ENCODE results near the gene AFAP1. TPM values are rescaled to one million over a fixed set of nuclear protein-coding genes. Genes with fewer than 3 reads are reported as not detected.

Gene AFAP1
- polyA plus RNA-seq, 1 experiment = 48.5 TPM

DNA sequence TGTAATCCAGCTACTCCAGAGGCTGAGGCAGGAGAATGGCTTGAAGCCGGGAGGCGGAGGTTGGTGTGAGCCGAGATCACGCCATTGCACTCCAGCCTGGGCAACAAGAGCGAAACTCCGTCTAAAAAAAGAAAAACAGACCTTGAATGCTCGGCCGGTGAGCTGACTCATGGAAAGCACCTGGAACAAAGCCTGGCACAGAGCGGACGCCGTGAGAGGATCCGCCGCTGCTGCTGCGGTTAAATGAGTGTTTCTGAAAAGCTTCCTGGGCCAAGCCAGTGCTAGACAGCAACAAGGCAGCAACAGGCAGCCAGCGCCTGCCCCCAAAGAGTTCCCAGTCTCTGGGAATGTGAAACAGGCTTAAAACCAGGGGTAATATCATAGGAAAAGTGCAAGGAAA is 186.4 kb downstream of the AFAP1 start:
- POLR2A ChIA-PET = no interaction called here
- TF ChIP-seq, protein P1, sequence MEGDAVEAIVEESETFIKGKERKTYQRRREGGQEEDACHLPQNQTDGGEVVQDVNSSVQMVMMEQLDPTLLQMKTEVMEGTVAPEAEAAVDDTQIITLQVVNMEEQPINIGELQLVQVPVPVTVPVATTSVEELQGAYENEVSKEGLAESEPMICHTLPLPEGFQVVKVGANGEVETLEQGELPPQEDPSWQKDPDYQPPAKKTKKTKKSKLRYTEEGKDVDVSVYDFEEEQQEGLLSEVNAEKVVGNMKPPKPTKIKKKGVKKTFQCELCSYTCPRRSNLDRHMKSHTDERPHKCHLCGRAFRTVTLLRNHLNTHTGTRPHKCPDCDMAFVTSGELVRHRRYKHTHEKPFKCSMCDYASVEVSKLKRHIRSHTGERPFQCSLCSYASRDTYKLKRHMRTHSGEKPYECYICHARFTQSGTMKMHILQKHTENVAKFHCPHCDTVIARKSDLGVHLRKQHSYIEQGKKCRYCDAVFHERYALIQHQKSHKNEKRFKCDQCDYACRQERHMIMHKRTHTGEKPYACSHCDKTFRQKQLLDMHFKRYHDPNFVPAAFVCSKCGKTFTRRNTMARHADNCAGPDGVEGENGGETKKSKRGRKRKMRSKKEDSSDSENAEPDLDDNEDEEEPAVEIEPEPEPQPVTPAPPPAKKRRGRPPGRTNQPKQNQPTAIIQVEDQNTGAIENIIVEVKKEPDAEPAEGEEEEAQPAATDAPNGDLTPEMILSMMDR (IDR thresholded peaks at IDR 0.05; ENCODE audit: insufficient read depth, low read depth, low read length) = no peak
- no peaks in the 10 kb centered on the region for H3K27me3 ChIP-seq (ENCODE audit: control insufficient read depth, insufficient read depth, low read length)
- DNase-seq (ENCODE audit: low read depth) = no peak
- peaks cover 8% of the 10 kb centered on the region for H3K36me3 ChIP-seq (ENCODE audit: control insufficient read depth, insufficient read depth, low read length)
- CTCF ChIA-PET = interaction anchor here (2.2 kb wide), 1 partner anchor 8 kb away, joined by 8 read pairs; no protein-coding TSS in a partner anchor
- no peak overlapping the region for H3K4me3 ChIP-seq (ENCODE audit: low read depth, low read length)

DNA sequence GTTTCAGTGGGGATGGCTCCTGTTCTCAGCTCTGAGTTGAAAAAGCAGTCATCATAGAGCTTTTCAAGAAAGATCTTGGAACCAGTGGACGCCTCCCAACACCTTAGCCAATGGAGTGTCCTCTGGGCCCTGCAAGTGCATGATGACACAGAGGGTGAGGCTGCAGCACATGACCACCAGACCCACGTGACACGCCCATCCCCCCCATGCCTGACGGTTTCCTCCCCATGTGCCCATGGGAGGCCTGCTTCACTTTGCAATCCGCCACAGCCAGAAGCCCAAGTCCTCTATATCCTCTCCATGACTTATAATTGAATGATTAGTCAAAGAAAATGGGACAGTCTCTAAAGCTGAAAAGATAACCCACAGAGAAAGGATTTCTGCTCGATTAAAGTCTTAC is 187.0 kb downstream of the AFAP1 start:
- CTCF ChIA-PET = interaction anchor here (0.9 to 2.2 kb wide), 2 partner anchors 8 to 9 kb away, joined by 3 to 8 read pairs; no protein-coding TSS in a partner anchor

DNA sequence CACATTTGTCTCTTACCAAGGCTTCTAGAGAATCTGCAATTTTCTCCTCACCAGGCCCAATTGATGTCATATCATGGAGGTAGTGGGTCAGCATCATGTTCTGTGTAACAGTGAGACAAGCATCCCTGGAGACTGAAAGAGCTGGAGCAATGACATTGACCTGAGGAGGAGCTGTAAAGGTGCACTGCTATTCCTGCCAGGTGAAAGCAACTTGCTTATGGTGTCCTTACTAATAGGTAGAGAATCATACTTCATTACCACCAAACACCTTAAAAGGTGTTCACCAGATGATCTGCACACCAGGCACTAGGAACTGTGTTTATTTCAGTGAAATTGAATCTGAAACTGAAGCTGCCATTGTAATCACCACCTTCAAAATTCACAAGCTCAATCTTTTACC is 188.7 kb downstream of the AFAP1 start:
- POLR2A ChIA-PET = no interaction called here
- H3K4me3 ChIP-seq (ENCODE audit: low read depth, low read length) = no peak overlapping the region
- no peaks in the 10 kb centered on the region for H3K27me3 ChIP-seq (ENCODE audit: control insufficient read depth, insufficient read depth, low read length)

More for the DNA sequence above, 187.0 kb downstream of the AFAP1 start:
- POLR2A ChIA-PET = no interaction called here
- TF ChIP-seq, protein P1 (IDR thresholded peaks at IDR 0.05; ENCODE audit: insufficient read depth, low read depth, low read length) = no peak
- Histone ChIP-seq H3K36me3 (ENCODE audit: control insufficient read depth, insufficient read depth, low read length) (peaks cover 8% of the 10 kb centered on the region), H3K27me3 (ENCODE audit: control insufficient read depth, insufficient read depth, low read length) (no peaks in the 10 kb centered on the region), H3K4me3 (ENCODE audit: low read depth, low read length) (no peak overlapping the region)
- DNase-seq (ENCODE audit: low read depth) = no peak

DNA sequence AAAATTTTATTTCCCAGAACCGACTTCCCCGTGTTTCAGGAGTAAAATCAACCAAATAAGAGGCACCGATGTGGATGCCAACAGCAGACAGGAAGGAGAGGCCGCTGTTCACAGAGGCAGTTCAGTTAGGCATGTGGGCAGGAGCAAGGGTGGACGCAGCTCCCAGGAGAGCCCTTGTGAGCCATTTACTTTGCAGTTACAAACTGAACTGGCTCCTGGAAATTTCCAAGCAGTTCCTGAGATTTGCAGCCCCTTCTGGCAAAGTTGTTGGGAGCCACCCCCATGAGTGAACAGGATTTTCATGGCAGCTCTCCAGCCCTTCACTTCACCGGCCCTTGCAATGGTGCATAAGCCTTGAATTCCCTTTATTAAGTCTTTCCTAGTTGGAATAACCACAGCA is 189.1 kb downstream of the AFAP1 start:
- no peak for DNase-seq (ENCODE audit: low read depth)
- Histone ChIP-seq H3K36me3 (ENCODE audit: control insufficient read depth, insufficient read depth, low read length) (peaks cover 4% of the 10 kb centered on the region), H3K4me3 (ENCODE audit: low read depth, low read length) (no peak overlapping the region), H3K27me3 (ENCODE audit: control insufficient read depth, insufficient read depth, low read length) (no peaks in the 10 kb centered on the region)
- CTCF ChIA-PET = interaction anchor here (0.7 to 1.4 kb wide), 2 partner anchors 11 to 19 kb away, joined by 3 read pairs; no protein-coding TSS in a partner anchor
- TF ChIP-seq, protein P1 (IDR thresholded peaks at IDR 0.05; ENCODE audit: insufficient read depth, low read depth, low read length) = no peak
- POLR2A ChIA-PET = no interaction called here

More for the DNA sequence above, 188.7 kb downstream of the AFAP1 start:
- CTCF ChIA-PET = interaction anchor here (0.7 to 1.4 kb wide), 2 partner anchors 10 to 20 kb away, joined by 3 read pairs; no protein-coding TSS in a partner anchor
- no peak for DNase-seq (ENCODE audit: low read depth)
- TF ChIP-seq, protein P1 (IDR thresholded peaks at IDR 0.05; ENCODE audit: insufficient read depth, low read depth, low read length) = no peak
- peaks cover 4% of the 10 kb centered on the region for H3K36me3 ChIP-seq (ENCODE audit: control insufficient read depth, insufficient read depth, low read length)

DNA sequence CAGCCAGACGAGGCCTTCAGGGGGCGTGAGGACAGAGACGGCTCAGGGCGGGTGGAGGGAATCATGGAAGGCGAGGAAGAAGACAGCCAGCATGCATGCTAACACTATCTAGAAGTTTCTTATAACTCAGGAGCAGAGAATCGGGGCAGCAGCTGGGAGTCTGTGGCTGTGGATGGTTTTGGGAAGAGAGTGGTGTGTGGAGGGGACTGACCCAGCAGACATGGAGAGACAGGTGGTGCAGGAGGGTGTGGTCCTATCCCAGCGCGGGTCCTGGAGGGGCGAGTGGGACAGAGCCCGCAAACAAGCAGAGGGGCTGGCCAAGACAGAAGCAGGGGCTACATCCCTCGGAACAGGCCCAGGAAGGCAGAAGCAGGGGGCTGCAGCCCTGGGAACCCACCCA is 192.1 kb downstream of the AFAP1 start:
- CTCF ChIA-PET = interaction anchor here (1.5 kb wide), 1 partner anchor 14 kb away, joined by 3 read pairs; no protein-coding TSS in a partner anchor
- TF ChIP-seq, protein P1 (IDR thresholded peaks at IDR 0.05; ENCODE audit: insufficient read depth, low read depth, low read length) = no peak

More for the DNA sequence above, 192.1 kb downstream of the AFAP1 start:
- DNase-seq (ENCODE audit: low read depth) = no peak
- POLR2A ChIA-PET = no interaction called here
- H3K36me3 ChIP-seq (ENCODE audit: control insufficient read depth, insufficient read depth, low read length) = peaks cover 1% of the 10 kb centered on the region; the same call in 1 of the 2 replicates
- H3K27me3 ChIP-seq (ENCODE audit: control insufficient read depth, insufficient read depth, low read length) = no peaks in the 10 kb centered on the region
- H3K4me3 ChIP-seq (ENCODE audit: low read depth, low read length) = no peak overlapping the region

Measured in BJ (cell line).